Measurements from ENCODE around the gene CCDC117.

DNA sequence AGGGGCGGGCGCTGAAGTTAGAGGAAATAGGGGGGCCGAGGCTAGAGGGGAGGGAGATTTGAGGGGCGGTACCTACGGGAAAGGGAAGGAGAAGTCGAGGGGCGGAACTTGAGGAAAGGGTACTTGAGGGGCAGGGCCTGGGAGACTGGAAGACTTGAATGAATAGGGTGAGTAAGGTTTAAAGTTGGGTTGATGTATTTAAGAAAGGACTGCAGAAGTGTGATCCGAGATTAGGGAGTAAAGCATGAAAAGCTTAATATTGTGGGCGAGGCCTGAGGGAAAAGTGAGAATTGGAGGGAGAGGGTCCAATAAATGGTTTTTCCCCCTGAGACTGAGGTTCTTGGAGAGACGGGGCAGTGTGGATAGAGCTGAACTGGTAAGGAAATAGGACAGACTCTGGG lies 29.9 kb upstream of the CCDC117 start:
- TF ChIP-seq EP300 (IDR thresholded peaks at IDR 0.05; ENCODE audit: borderline replicate concordance) = no peak
- TF ChIP-seq, protein P1, sequence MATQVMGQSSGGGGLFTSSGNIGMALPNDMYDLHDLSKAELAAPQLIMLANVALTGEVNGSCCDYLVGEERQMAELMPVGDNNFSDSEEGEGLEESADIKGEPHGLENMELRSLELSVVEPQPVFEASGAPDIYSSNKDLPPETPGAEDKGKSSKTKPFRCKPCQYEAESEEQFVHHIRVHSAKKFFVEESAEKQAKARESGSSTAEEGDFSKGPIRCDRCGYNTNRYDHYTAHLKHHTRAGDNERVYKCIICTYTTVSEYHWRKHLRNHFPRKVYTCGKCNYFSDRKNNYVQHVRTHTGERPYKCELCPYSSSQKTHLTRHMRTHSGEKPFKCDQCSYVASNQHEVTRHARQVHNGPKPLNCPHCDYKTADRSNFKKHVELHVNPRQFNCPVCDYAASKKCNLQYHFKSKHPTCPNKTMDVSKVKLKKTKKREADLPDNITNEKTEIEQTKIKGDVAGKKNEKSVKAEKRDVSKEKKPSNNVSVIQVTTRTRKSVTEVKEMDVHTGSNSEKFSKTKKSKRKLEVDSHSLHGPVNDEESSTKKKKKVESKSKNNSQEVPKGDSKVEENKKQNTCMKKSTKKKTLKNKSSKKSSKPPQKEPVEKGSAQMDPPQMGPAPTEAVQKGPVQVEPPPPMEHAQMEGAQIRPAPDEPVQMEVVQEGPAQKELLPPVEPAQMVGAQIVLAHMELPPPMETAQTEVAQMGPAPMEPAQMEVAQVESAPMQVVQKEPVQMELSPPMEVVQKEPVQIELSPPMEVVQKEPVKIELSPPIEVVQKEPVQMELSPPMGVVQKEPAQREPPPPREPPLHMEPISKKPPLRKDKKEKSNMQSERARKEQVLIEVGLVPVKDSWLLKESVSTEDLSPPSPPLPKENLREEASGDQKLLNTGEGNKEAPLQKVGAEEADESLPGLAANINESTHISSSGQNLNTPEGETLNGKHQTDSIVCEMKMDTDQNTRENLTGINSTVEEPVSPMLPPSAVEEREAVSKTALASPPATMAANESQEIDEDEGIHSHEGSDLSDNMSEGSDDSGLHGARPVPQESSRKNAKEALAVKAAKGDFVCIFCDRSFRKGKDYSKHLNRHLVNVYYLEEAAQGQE (IDR thresholded peaks at IDR 0.05; ENCODE audit: low read depth) = no peak
- TF ChIP-seq ZBTB7A (IDR thresholded peaks at IDR 0.05; ENCODE audit: low read depth) = no peak
- TF ChIP-seq RAD21 (IDR thresholded peaks at IDR 0.05; ENCODE audit: low read depth) = no peak
